ENCODE results near the gene IL3RA.

DNA sequence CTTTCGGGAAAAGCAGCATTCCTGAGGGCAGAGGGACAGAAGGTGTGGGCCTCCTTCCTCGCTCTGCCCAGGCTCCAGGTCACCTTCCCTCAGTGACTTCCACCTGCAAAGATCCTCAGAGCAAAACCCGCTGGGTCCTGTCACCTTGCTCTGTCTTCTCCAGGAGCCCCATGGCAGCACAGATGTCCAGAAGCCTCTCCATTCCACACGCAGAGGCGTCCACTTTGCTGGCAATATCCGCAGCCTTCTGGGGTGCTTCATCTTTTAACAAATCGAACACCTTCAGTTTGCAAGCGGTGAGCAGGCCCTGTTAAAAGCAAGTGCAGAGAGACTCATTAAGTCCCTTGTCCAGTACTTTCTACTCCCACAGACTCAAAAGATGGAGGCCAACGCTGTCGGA, 88.8 kb downstream of the IL3RA start:
- TF ChIP-seq CTCF (IDR thresholded peaks at IDR 0.05) (no peak), POLR2A (IDR thresholded peaks at IDR 0.05) (no peak)
